Liver (tissue), 9 donors: ENCODE data around the gene CAMSAP3. TPM values are rescaled to one million over a fixed set of nuclear protein-coding genes. Genes with fewer than 3 reads are reported as not detected.

ENCODE experiments used
- DNase-seq: peaks from one replicate; pipeline ENCODE4 v3.0.0-alpha.2; 2017; ENCODE audit warnings: low spot score
- H3K27ac ChIP-seq, 2 donors: one replicate each; pipeline ENCODE4 v1.7.0; 2013; ENCODE audit warnings: inconsistent platforms in 2 of 2, low read length in 2 of 2, control low read depth in 1 of 2, low read depth in 1 of 2, mild to moderate bottlenecking in 1 of 2
- H3K27me3 ChIP-seq, 4 donors: one replicate each; pipeline versions ENCODE4 v1.6.1 to v1.7.0; 2013; ENCODE audit warnings: low read length in 3 of 4, inconsistent platforms in 1 of 4, mild to moderate bottlenecking in 1 of 4, moderate library complexity in 1 of 4; ENCODE audit not compliant: control insufficient read depth in 4 of 4, insufficient read depth in 4 of 4
- H3K36me3 ChIP-seq, 4 donors: one replicate each; pipeline versions ENCODE4 v1.6.1 to v1.7.0; 2013; ENCODE audit warnings: low read length in 3 of 4, mild to moderate bottlenecking in 3 of 4, low read depth in 1 of 4, moderate library complexity in 1 of 4; ENCODE audit not compliant: control insufficient read depth in 4 of 4, insufficient read depth in 3 of 4
- H3K4me1 ChIP-seq, 4 donors: one replicate each; pipeline versions ENCODE4 v1.6.1 to v1.7.0; 2013; ENCODE audit warnings: low read length in 3 of 4, mild to moderate bottlenecking in 3 of 4, moderate library complexity in 1 of 4; ENCODE audit not compliant: control insufficient read depth in 4 of 4, insufficient read depth in 4 of 4
- H3K4me3 ChIP-seq, 3 donors: one replicate each; pipeline versions ENCODE4 v1.6.1 to v1.7.0; 2013; ENCODE audit warnings: low read length in 3 of 3, control low read depth in 1 of 3, low read depth in 1 of 3, mild to moderate bottlenecking in 1 of 3
- H3K9ac ChIP-seq, 2 donors: one replicate each; pipeline ENCODE4 v1.7.0; 2013; ENCODE audit warnings: low read length in 2 of 2, mild to moderate bottlenecking in 2 of 2, moderate library complexity in 2 of 2, control low read depth in 1 of 2, low read depth in 1 of 2
- H3K9me3 ChIP-seq, 4 donors: one replicate each; pipeline versions ENCODE4 v1.6.1 to v1.7.0; 2013; ENCODE audit warnings: low read length in 3 of 4; ENCODE audit not compliant: control insufficient read depth in 4 of 4
- ATF3 ChIP-seq: IDR thresholded peaks from 2 replicates; pipeline ENCODE4 v1.6.1; 2016; ENCODE audit warnings: antibody characterized with exemption
- CTCF ChIP-seq: fragments of 150-350 bp; IDR thresholded peaks from 2 replicates; pipeline ENCODE4 v1.5.1; 2017; ENCODE audit warnings: improper control_type of control experiment, low read depth, low read length; ENCODE audit not compliant: missing input control
- EGR1 ChIP-seq, 2 donors: IDR thresholded peaks; 2 replicates each; pipeline ENCODE4 v1.6.1; 2016 to 2018; ENCODE audit warnings: antibody characterized with exemption in 2 of 2, low read depth in 2 of 2
- GABPA ChIP-seq, 2 donors: IDR thresholded peaks in 1 of 2; conservative IDR thresholded peaks in 1 of 2; 2 replicates each; pipeline ENCODE4 v1.6.1; 2016; ENCODE audit warnings: antibody characterized with exemption in 2 of 2, mild to moderate bottlenecking in 1 of 2, moderate library complexity in 1 of 2
- HNF4A ChIP-seq, 2 donors: conservative IDR thresholded peaks; 2 replicates each; pipeline ENCODE4 v1.6.1; 2016; ENCODE audit warnings: antibody characterized with exemption in 2 of 2, mild to moderate bottlenecking in 2 of 2
- HNF4G ChIP-seq: IDR thresholded peaks from 2 replicates; pipeline ENCODE4 v1.6.1; 2016; ENCODE audit warnings: antibody characterized with exemption
- JUND ChIP-seq, 2 donors: IDR thresholded peaks; 2 replicates each; pipeline ENCODE4 v1.6.1; 2016; ENCODE audit warnings: antibody characterized with exemption in 2 of 2
- MAX ChIP-seq: IDR thresholded peaks from 2 replicates; pipeline ENCODE4 v1.6.1; 2016; ENCODE audit warnings: antibody characterized with exemption
- REST ChIP-seq: IDR thresholded peaks from 2 replicates; pipeline ENCODE4 v1.6.1; 2016; ENCODE audit warnings: antibody characterized with exemption, mild to moderate bottlenecking
- RXRA ChIP-seq, 2 donors: IDR thresholded peaks; 2 replicates each; pipeline ENCODE4 v1.6.1; 2017 to 2018; ENCODE audit warnings: antibody characterized with exemption in 2 of 2, mild to moderate bottlenecking in 1 of 2
- SP1 ChIP-seq: IDR thresholded peaks from 2 replicates; pipeline ENCODE4 v1.6.1; 2018; ENCODE audit warnings: antibody characterized with exemption, mild to moderate bottlenecking
- TAF1 ChIP-seq: conservative IDR thresholded peaks from 2 replicates; pipeline ENCODE4 v1.6.1; 2016; ENCODE audit warnings: antibody characterized with exemption, mild to moderate bottlenecking
- WGBS: extraction: QIAGEN DNeasy Blood & Tissue Kit; methylation state at CpG from one replicate; pipeline ENCODE4 v1.1.7; 2013; 5-methylcytosine and 5-hydroxymethylcytosine counted together
- polyA plus RNA-seq, 2 donors: library from polyadenylated mRNA; stranded (reverse) in 1 of 2; unstranded in 1 of 2; fragments of 200-250 nt in 1 of 2; fragments of >200 nt in 1 of 2; fragmentation: Nextera tagmentation in 1 of 2; extraction: Ambion mirVana in 1 of 2; gene quantifications; one replicate each; pipeline versions ENCODE4 v1.2.1 to v1.2.3, GENCODE V29; 2013 to 2015
- total RNA-seq, 2 donors: library from RNA; depleted of rRNA; stranded (reverse); fragments of >200 nt; gene quantifications; one replicate each; pipeline ENCODE4 v1.2.3, GENCODE V29; 2014
- donor health status: healthy.
- donor health status: healthy.
- donor health status: healthy.
- donor health status: healthy.
- donor health status: healthy.

CAMSAP3 gene
- total and polyA plus RNA-seq, 4 donors, result 4.4 to 19.1 (median 9.8) TPM

GRCh38 chr19:7661744-7662538, 66.3 kb downstream of the CAMSAP3 start (continued):
- TF ChIP-seq REST (no peak), ATF3 (no peak)

- DNase-seq, result no peak
- no peak overlapping the region for H3K27ac ChIP-seq
- TF ChIP-seq SP1 (no peak), MAX (no peak), CTCF (no peak), ATF3 (no peak), EGR1 (IDR thresholded peaks at IDR 0.05; ENCODE audit: low read depth in 2 of 2) (no peak), RXRA (IDR thresholded peaks at IDR 0.05) (no peak), HNF4A (conservative IDR thresholded peaks at IDR 0.05) (no peak), JUND (IDR thresholded peaks at IDR 0.05) (no peak), GABPA (IDR thresholded peaks at IDR 0.05 in 1 of 2, conservative IDR thresholded peaks at IDR 0.05 in 1 of 2) (no peak)
- H3K9ac ChIP-seq, result no peak overlapping the region
- no peaks in the 10 kb centered on the region for H3K4me1 ChIP-seq
- H3K27me3 ChIP-seq, result no peaks in the 10 kb centered on the region
- no peaks in the 10 kb centered on the region for H3K36me3 ChIP-seq
- H3K9me3 ChIP-seq, result no peaks in the 10 kb centered on the region
- 82% methylated on average over 14 of the region's 14 CpGs for WGBS
- no peak overlapping the region for H3K4me3 ChIP-seq
Observed at GRCh38 chr19:7662657-7663056, 67.0 kb downstream of the CAMSAP3 start.

- Histone ChIP-seq H3K4me3 (no peak overlapping the region), H3K36me3 (no peaks in the 10 kb centered on the region), H3K27ac (no peak overlapping the region), H3K9me3 (no peaks in the 10 kb centered on the region), H3K9ac (no peak overlapping the region), H3K4me1 (no peaks in the 10 kb centered on the region), H3K27me3 (no peaks in the 10 kb centered on the region)
- 85% methylated on average over 7 of the region's 7 CpGs for WGBS
- TF ChIP-seq TAF1, result no peak
- TF ChIP-seq RXRA (IDR thresholded peaks at IDR 0.05), result no peak
- TF ChIP-seq HNF4A (conservative IDR thresholded peaks at IDR 0.05), result no peak
- TF ChIP-seq HNF4G, result no peak
- TF ChIP-seq SP1, result no peak
- no peak for TF ChIP-seq CTCF
- no peak for DNase-seq
Observed at GRCh38 chr19:7663706-7664105, 68.0 kb downstream of the CAMSAP3 start.
